WERI-Rb-1 (cell line): ENCODE measurements around the gene ARHGAP27.
"Not testable (repeated sequence)": the region's sequence is repeated elsewhere in the genome, so short reads cannot be mapped to it uniquely, and the experiment has no call there.

Source experiments
- DNase-seq: peaks from one replicate; pipeline ENCODE4 v3.0.0-alpha.2; 2020
- H3K27ac ChIP-seq: fragments of 250-450 bp; sonication (Bioruptor Pico); 2 replicates; pipeline ENCODE4 v1.5.1; 2020; ENCODE audit warnings: mild to moderate bottlenecking, moderate library complexity
- H3K27me3 ChIP-seq: fragments of 250-450 bp; sonication (Bioruptor Pico); 2 replicates; pipeline ENCODE4 v1.5.1; 2021; ENCODE audit warnings: mild to moderate bottlenecking, low read depth, moderate library complexity; ENCODE audit not compliant: insufficient read depth, severe bottlenecking
- H3K36me3 ChIP-seq: fragments of 250-450 bp; sonication (Bioruptor Pico); 2 replicates; pipeline ENCODE4 v1.5.1; 2020; ENCODE audit warnings: mild to moderate bottlenecking, moderate library complexity
- H3K4me3 ChIP-seq: 2 replicates; pipeline ENCODE4 v1.5.1; 2011; ENCODE audit warnings: low read depth, mild to moderate bottlenecking, control low read depth, low read length
- H3K9me3 ChIP-seq: fragments of 250-450 bp; sonication (Bioruptor Pico); 2 replicates; pipeline ENCODE4 v1.5.1; 2021; ENCODE audit warnings: mild to moderate bottlenecking, moderate library complexity; ENCODE audit not compliant: severe bottlenecking
- TF ChIP-seq, protein P1 (sequence below): IDR thresholded peaks from 2 replicates; pipeline ENCODE4 v1.5.1; 2011; ENCODE audit warnings: low read depth, mild to moderate bottlenecking, control low read depth, inconsistent platforms, low read length

ARHGAP27 gene

GRCh38 chr17:45445901-45446743 is 13.5 kb upstream of the ARHGAP27 start:
- not testable (repeated sequence) for H3K27me3 ChIP-seq, H3K4me3 ChIP-seq, H3K36me3 ChIP-seq, DNase-seq, H3K27ac ChIP-seq, H3K9me3 ChIP-seq

- H3K36me3 ChIP-seq, H3K4me3 ChIP-seq, H3K27me3 ChIP-seq, H3K27ac ChIP-seq, DNase-seq, H3K9me3 ChIP-seq: not testable (repeated sequence)
Measured at GRCh38 chr17:45444856-45445820, 12.5 kb upstream of the ARHGAP27 start.

DNA sequence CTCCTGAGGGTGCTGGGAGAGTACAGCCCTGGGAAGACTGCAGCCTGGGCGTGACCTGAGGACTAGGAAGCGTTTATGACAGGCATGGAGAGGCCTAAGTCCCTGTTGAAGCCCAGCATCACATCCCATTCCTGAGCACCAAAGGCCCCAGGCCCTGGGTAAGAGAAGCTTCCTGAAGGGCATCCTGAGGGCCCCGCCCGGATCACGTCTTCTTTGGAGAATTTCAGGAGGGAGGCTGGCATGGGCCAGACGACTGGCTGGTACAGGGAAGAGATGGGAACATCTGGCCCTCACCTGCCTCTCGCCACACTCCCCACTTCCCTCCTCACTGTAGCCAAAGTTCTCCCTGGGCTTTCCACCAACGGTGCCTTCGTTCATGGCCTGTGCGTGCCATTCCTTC is 11.6 kb upstream of the ARHGAP27 start:
- not testable (repeated sequence) for H3K27me3 ChIP-seq, H3K36me3 ChIP-seq, H3K27ac ChIP-seq, H3K4me3 ChIP-seq, DNase-seq, H3K9me3 ChIP-seq

DNA sequence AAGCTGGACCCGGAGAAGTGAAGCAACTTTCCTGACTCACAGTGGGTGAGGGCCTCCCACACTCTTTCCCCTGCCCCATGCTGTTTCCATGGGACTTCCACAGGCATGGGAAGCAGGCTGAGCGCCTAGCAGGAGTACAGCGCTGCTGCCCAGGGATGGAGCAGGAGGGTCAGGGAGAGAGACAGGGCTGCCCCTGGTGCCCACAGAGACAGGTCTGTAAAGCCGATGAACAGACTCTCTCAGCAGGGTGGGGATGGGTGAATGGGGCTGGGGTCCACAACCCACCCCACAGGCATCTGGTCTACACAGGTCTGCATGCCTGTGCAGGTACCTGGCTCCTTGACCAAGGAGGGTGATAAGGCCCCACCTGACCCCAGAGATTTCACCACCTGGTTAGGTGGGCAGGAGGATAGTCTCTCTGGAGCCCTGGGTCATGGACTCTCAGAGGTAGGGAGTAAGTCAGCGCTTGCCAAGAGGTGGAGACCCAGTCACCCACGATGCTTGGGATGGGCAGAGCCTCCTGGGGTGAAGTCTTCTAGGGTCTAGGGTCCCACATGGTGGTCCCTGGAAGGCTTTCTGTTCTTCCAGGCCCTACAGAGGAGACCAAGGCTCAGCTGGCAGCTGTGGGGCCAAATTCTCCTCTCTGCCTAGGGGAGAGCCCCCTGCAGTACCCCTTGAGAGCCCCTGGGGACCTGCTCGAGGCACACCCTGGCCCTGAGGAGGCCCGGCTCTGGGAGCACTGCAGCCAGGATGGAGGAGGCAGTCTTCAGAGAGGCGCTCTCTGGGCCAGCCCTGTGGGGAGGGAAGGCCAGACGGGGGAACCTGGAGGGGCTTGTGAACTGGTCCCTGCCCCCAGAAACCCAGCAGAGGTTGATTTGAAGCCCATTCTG is 10.9 kb upstream of the ARHGAP27 start:
- DNase-seq, H3K9me3 ChIP-seq: not testable (repeated sequence)

DNA sequence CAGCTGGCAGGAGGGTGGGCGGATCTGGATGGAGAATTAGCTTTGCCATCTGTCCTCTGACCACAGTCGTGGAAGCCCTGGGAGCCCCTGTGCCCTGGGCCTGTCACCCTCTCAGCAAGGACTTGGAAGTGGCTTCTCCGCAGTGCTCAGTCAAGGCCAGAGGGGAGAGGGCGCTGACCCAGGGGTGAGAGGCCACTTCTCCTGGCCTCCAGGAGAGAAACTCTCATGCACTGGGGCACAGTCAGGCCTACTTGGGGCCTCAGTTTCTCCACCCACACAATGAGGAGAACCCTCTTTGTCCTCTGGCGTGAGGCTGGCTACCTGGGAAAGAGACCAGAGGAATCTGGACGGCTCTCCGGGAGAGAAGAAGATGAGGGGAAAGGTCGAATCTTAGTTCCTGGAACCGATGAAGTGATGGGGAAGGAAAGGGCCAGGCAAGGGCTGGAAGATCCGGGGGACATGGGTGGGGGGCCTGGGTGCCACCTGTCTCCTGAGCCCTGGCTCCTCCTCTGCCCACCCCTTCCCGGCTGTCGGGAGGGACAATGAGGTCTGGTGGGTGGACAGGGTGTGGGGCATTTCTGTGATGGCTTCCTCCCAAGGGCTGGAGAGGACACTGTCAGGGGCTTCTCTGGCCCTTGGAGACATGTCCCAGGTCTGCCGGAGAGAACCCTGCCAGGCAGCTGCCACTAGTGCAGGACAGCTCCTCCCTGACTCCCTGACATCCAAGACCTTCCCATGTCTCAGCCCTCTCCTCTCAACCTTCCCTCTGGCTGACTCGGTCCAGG is 9.0 kb upstream of the ARHGAP27 start:
- Histone ChIP-seq H3K27ac (0 out of 2 replicates have a peak overlapping the region, but pooled peaks have one; percentile 26), H3K4me3 (no peak overlapping the region), H3K27me3 (no peaks in the 10 kb centered on the region), H3K36me3 (no peaks in the 10 kb centered on the region), H3K9me3 (no peaks in the 10 kb centered on the region)
- TF ChIP-seq, protein P1, sequence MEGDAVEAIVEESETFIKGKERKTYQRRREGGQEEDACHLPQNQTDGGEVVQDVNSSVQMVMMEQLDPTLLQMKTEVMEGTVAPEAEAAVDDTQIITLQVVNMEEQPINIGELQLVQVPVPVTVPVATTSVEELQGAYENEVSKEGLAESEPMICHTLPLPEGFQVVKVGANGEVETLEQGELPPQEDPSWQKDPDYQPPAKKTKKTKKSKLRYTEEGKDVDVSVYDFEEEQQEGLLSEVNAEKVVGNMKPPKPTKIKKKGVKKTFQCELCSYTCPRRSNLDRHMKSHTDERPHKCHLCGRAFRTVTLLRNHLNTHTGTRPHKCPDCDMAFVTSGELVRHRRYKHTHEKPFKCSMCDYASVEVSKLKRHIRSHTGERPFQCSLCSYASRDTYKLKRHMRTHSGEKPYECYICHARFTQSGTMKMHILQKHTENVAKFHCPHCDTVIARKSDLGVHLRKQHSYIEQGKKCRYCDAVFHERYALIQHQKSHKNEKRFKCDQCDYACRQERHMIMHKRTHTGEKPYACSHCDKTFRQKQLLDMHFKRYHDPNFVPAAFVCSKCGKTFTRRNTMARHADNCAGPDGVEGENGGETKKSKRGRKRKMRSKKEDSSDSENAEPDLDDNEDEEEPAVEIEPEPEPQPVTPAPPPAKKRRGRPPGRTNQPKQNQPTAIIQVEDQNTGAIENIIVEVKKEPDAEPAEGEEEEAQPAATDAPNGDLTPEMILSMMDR: no peak
- no peak for DNase-seq

More for the DNA sequence above, 10.9 kb upstream of the ARHGAP27 start:
- H3K27me3 ChIP-seq, H3K27ac ChIP-seq, H3K36me3 ChIP-seq, H3K4me3 ChIP-seq: not testable (repeated sequence)

DNA sequence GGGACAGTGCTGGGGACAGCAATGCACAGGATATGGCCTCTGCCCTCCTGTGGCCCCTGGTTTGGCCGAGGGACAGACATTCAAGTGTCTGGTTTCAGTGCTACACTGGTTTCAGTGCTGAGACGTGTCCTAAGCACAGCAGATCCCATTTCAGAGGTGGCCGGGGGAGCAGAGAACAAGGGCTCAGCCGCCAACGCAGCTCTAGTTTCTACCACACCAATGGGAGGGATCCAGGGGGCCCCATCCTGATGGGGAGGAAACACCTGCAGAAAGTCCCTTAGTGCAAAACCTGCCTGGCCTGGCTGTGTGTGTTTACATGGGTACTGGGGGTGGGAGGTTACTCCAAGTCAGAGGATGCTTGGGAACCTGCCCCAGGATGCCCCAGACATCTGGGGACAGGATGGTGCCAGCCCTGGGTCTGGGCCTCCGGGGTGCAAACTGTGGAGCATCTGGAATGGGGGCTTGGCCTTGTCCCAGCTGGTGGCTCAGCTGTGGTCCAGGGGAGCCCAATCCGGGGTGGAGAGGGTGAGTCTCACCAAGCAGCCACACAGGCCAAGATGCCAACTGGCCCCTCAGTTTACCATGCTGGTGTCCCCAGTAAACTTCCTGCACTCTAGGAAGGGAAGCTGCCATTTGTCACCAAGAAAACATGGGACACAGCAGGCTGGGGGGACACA is 8.3 kb upstream of the ARHGAP27 start:
- H3K27me3 ChIP-seq, H3K36me3 ChIP-seq, H3K9me3 ChIP-seq, H3K4me3 ChIP-seq, DNase-seq, H3K27ac ChIP-seq: not testable (repeated sequence)

DNA sequence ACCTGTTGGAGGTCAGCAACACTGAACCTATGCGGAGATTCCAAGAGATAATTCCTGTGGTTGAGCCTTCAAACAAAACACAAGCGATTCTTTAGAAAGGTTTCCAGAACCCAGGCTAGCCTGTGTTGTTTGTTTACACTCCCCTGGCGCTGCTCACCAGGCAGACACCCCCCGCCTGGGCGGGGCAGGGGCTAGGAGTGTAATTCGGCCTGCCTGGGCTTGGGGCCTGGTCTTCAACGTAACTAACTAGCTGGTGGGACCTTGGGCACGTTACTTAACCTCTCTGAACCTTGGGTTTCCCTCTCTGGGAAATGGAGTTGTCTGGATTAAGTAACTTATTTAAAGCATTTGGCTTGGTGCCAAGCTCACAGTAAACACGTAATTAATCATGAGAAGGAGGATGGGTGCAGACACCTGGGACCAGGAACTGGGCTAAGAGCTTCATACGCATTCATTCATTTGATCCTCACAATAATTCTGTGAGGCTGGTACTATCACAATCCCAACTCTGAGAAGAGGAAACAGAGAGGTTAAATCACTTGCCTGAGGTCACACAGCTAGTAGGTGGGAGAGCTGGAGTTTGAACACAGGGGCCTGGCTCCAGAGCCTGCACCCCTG is 7.6 kb upstream of the ARHGAP27 start:
- DNase-seq: no peak
- Histone ChIP-seq H3K27ac (no peak overlapping the region; the same call in 1 of the 2 replicates), H3K27me3 (no peaks in the 10 kb centered on the region), H3K36me3 (peaks cover 8% of the 10 kb centered on the region; the same call in 1 of the 2 replicates), H3K4me3 (no peak overlapping the region), H3K9me3 (no peaks in the 10 kb centered on the region)
- TF ChIP-seq, protein P1: no peak
